Psoas muscle (tissue), 8 donors: ENCODE measurements around the gene ZGPAT. TPM values are rescaled to one million over a fixed set of nuclear protein-coding genes. Genes with fewer than 3 reads are reported as not detected.

Experiments used
- ATAC-seq, 4 donors: fragments of 200-7000 bp; cut with Tn5 transposase; one replicate each; pipeline ENCODE4 v1.9.1; 2020; ENCODE audit warnings: moderate library complexity in 3 of 4, mild to moderate bottlenecking in 2 of 4
- DNase-seq, 2 donors: peaks; one replicate each; pipeline ENCODE4 v3.0.0-alpha.2; 2020
- H3K27ac ChIP-seq: fragments of 200-600 bp; one replicate; pipeline ENCODE4 v1.8.0; 2022
- H3K27me3 ChIP-seq, 3 donors: fragments of 200-600 bp in 1 of 3; one replicate each; pipeline versions ENCODE4 v1.6.1 to v1.8.0; 2013 to 2022; ENCODE audit warnings: low read length in 2 of 3, mild to moderate bottlenecking in 2 of 3, moderate library complexity in 1 of 3; ENCODE audit not compliant: insufficient read depth in 3 of 3
- H3K36me3 ChIP-seq, 2 donors: fragments of 200-600 bp in 1 of 2; one replicate each; pipeline versions ENCODE4 v1.6.1 to v1.8.0; 2013 to 2022; ENCODE audit warnings: low read depth in 1 of 2, mild to moderate bottlenecking in 1 of 2, moderate library complexity in 1 of 2; ENCODE audit not compliant: insufficient read depth in 1 of 2
- H3K4me1 ChIP-seq: fragments of 200-600 bp; one replicate; pipeline ENCODE4 v1.8.0; 2022
- H3K4me3 ChIP-seq: fragments of 200-600 bp; one replicate; pipeline ENCODE4 v1.8.0; 2022; ENCODE audit warnings: mild to moderate bottlenecking
- H3K9me3 ChIP-seq: fragments of 200-600 bp; one replicate; pipeline ENCODE4 v1.8.0; 2022
- CTCF ChIP-seq: fragments of 200-600 bp; IDR thresholded peaks from one replicate; pipeline ENCODE4 v1.8.0; 2022; ENCODE audit warnings: antibody characterized with exemption
- WGBS, 3 donors: extraction: QIAGEN DNeasy Blood & Tissue Kit; methylation state at CpG; one replicate each; pipeline versions ENCODE4 v1.1.6 to v1.1.7; 2013; 5-methylcytosine and 5-hydroxymethylcytosine counted together
- intact Hi-C, 2 donors: fragments of 100-400 bp; cut with DNase I; formaldehyde crosslinking; loops; one replicate each; pipeline versions ENCODE4 v1.11.0 to v1.14.2; 2022
- polyA plus RNA-seq, 3 donors: library from polyadenylated mRNA; stranded (reverse); fragments of 200-250 nt; gene quantifications; one replicate each; pipeline ENCODE4 v1.2.3, GENCODE V29; 2013
- total RNA-seq, 4 donors: library from RNA; stranded (reverse); fragmentation: NEBNext Ultra II Directional in 2 of 4; extraction: Animal tissue kit (Norgen Biotek cat#: 25700) in 2 of 4; gene quantifications; one replicate each; pipeline versions ENCODE4 v1.2.1 to v1.2.4, GENCODE V29; 2021 to 2023
- donor health status: healthy with polysubstance abuse.
- donor health status: DM: no; HTN: no; CAD: no; lungs with moderate emphysema.
- donor health status: Bipolar disorder and iron deficiency.
- donor health status: healthy.
- donor health status: DM: yes; HTN: yes; CAD: no.
- donor health status: DM: no; HTN: no; CAD: no.
- donor health status: DM: no; HTN: no; CAD: no.
- donor health status: DM: yes; HTN: yes; CAD: no.

ZGPAT gene
- total and polyA plus RNA-seq, 7 donors, result 10.7 to 54.8 (median 18.2) TPM

DNA sequence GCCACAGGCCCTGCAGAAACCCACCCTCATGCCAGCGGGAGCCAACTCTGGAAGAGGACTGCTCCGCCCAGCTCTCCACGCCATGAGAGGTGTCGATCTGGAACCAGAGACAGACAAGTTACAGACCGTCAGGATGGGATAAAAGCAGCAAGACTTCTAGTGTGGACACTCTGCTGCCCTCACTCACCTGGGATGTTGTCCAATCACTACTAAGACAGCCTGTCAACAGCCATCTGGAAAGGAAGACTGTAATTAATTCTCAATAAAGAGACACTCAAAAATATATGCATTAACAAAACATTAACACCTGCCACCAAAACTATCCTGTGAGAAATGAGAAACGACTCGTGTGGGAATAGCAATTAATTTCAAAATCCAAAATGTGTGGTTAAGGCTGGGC is 60.0 kb downstream of the ZGPAT start:
- WGBS, 3 donors, result 76 to 86% (median 85%) methylated on average over 7 of the region's 7 CpGs
- peaks cover 0 to 6% of the 10 kb centered on the region in 2 donors for H3K36me3 ChIP-seq
- no peak for ATAC-seq

GRCh38 chr20:63768591-63769515 is 61.0 kb downstream of the ZGPAT start:
- no peaks in the 10 kb centered on the region for H3K4me1 ChIP-seq
- DNase-seq, result no peak
- H3K4me3 ChIP-seq, result no peak overlapping the region
- H3K9me3 ChIP-seq, result no peaks in the 10 kb centered on the region
- H3K36me3 ChIP-seq, result peaks cover 0 to 6% of the 10 kb centered on the region in 2 donors
- TF ChIP-seq CTCF, result no peak
- ATAC-seq, result no peak
- 92 to 93% (median 93%) methylated on average over 25 to 26 of the region's 26 CpGs for WGBS, 3 donors
- intact Hi-C loops, result no loop called here
- H3K27me3 ChIP-seq, result no peaks in the 10 kb centered on the region
- H3K27ac ChIP-seq, result no peak overlapping the region

More for the DNA sequence above, 60.0 kb downstream of the ZGPAT start:
- H3K27ac ChIP-seq, result no peak overlapping the region
- H3K27me3 ChIP-seq, result no peaks in the 10 kb centered on the region
- no peak for DNase-seq
- H3K4me3 ChIP-seq, result no peak overlapping the region
- H3K9me3 ChIP-seq, result no peaks in the 10 kb centered on the region
- H3K4me1 ChIP-seq, result no peaks in the 10 kb centered on the region
- intact Hi-C loops, result no loop called here
- no peak for TF ChIP-seq CTCF

- TF ChIP-seq CTCF, result no peak
- peaks cover 0 to 6% of the 10 kb centered on the region in 2 donors for H3K36me3 ChIP-seq
- intact Hi-C loops, result no loop called here
- ATAC-seq (no peak), DNase-seq (no peak)
- H3K4me3 ChIP-seq, result no peak overlapping the region
- H3K4me1 ChIP-seq, result peaks cover 5% of the 10 kb centered on the region
- 92 to 93% (median 92%) methylated on average over 31 of the region's 31 CpGs for WGBS, 3 donors
- no peaks in the 10 kb centered on the region for H3K27me3 ChIP-seq
- H3K9me3 ChIP-seq, result no peaks in the 10 kb centered on the region
- H3K27ac ChIP-seq, result no peak overlapping the region
Observed at GRCh38 chr20:63769891-63770474, 62.1 kb downstream of the ZGPAT start.

- intact Hi-C loops, result no loop called here
- TF ChIP-seq CTCF, result no peak
Observed at GRCh38 chr20:63771046-63771707, 63.3 kb downstream of the ZGPAT start.

More at GRCh38 chr20:63771046-63771707, 63.3 kb downstream of the ZGPAT start:
- no peak for ATAC-seq
- 90 to 92% (median 91%) methylated on average over 48 to 52 of the region's 52 CpGs for WGBS, 3 donors
- Histone ChIP-seq H3K27me3 (no peaks in the 10 kb centered on the region), H3K27ac (no peak overlapping the region), H3K4me1 (peaks cover 5% of the 10 kb centered on the region), H3K36me3 (peaks cover 0 to 6% of the 10 kb centered on the region in 2 donors), H3K4me3 (no peak overlapping the region), H3K9me3 (no peaks in the 10 kb centered on the region)
- no peak for DNase-seq
